Endothelial cell of umbilical vein (primary cell): ENCODE results near the gene DONSON. TPM values are rescaled to one million over a fixed set of nuclear protein-coding genes. Genes with fewer than 3 reads are reported as not detected.

Source experiments
- BruUV-seq: library from RNA; stranded (reverse); fragments of 400-500 nt; replicated peaks from 2 replicates; lab custom pipeline; 2021; lab: Mats Ljungman, UMichigan
- CTCF ChIA-PET: fragments of 300-600, 350-600 bp; sonication (Branson Sonifier 250); formaldehyde crosslinking; loops from one replicate; lab custom pipeline; 2021; ENCODE audit warnings: antibody characterized with exemption, inconsistent platforms; lab: Charles Lee
- POLR2A ChIA-PET: fragments of 300-600, 350-600 bp; sonication (Branson Sonifier 250); formaldehyde crosslinking; loops from one replicate; lab custom pipeline; 2021; ENCODE audit warnings: antibody characterized with exemption, inconsistent platforms; lab: Charles Lee
- DNase-seq: peaks from one replicate; pipeline ENCODE4 v3.0.0-alpha.2; 2011; ENCODE audit warnings: low read depth, low spot score
- FAIRE-seq: peaks from 2 replicates; lab custom pipeline; 2011; peaks lifted over from hg19 to GRCh38; lab: Jason Lieb, UNC
- H2AFZ ChIP-seq: 2 replicates; pipeline ENCODE4 v1.6.0; 2012; ENCODE audit warnings: low read depth, low read length, control low read depth, inconsistent platforms
- H3K27ac ChIP-seq: 2 replicates; pipeline ENCODE4 v1.5.1; 2011; ENCODE audit warnings: low read depth, mild to moderate bottlenecking, control low read depth, low read length, moderate library complexity; ENCODE audit not compliant: insufficient read depth
- H3K27me3 ChIP-seq, 2 experiments: 2 replicates each; pipeline versions ENCODE4 v1.6.0 to v1.6.1; 2011; ENCODE audit warnings: low read length in 2 of 2, mixed read lengths in 1 of 2; ENCODE audit not compliant: control insufficient read depth in 2 of 2, insufficient read depth in 2 of 2
- H3K36me3 ChIP-seq, 2 experiments: 2 replicates in 1 of 2; 3 replicates in 1 of 2; pipeline ENCODE4 v1.5.1; 2011; ENCODE audit warnings: low read length in 2 of 2, mild to moderate bottlenecking in 1 of 2, moderate library complexity in 1 of 2; ENCODE audit not compliant: control insufficient read depth in 2 of 2, insufficient read depth in 2 of 2; ENCODE audit errors: extremely low read depth in 1 of 2
- H3K4me1 ChIP-seq: 3 replicates; pipeline ENCODE4 v1.5.1; 2011; ENCODE audit warnings: mild to moderate bottlenecking, low read length; ENCODE audit not compliant: control insufficient read depth, insufficient read depth; ENCODE audit errors: extremely low read depth
- H3K4me2 ChIP-seq: 2 replicates; pipeline ENCODE4 v1.6.1; 2011; ENCODE audit warnings: low read length, control low read depth, mixed read lengths; ENCODE audit not compliant: insufficient read depth
- H3K4me3 ChIP-seq, 3 experiments: fragments of 200-600 bp in 1 of 3; sonication (generic), shearing (Covaris generic) in 1 of 3; replicated peaks in 1 of 3; 2 replicates each; pipeline ENCODE4 v1.5.1; 2011 to 2016; ENCODE audit warnings: control low read depth in 3 of 3, low read length in 3 of 3, mild to moderate bottlenecking in 2 of 3, inconsistent platforms in 1 of 3, low read depth in 1 of 3, moderate library complexity in 1 of 3; ENCODE audit not compliant: insufficient read depth in 1 of 3
- H3K79me2 ChIP-seq: 2 replicates; pipeline ENCODE4 v1.6.0; 2012; ENCODE audit warnings: low read length, inconsistent platforms; ENCODE audit not compliant: control insufficient read depth, insufficient read depth
- H3K9ac ChIP-seq: replicated peaks from 2 replicates; pipeline ENCODE3; 2011; ENCODE audit warnings: low read length, control low read depth; ENCODE audit not compliant: insufficient read depth; ENCODE audit errors: extremely low read depth
- H3K9me1 ChIP-seq: replicated peaks from 3 replicates; pipeline ENCODE4 v1.6.0; 2011; ENCODE audit warnings: mild to moderate bottlenecking, low read length; ENCODE audit not compliant: control insufficient read depth, insufficient read depth; ENCODE audit errors: extremely low read depth
- H3K9me3 ChIP-seq: replicated peaks from 2 replicates; pipeline ENCODE4 v1.5.1; 2012; ENCODE audit warnings: low read length, inconsistent platforms; ENCODE audit not compliant: control insufficient read depth, insufficient read depth
- H4K20me1 ChIP-seq: replicated peaks from 2 replicates; pipeline ENCODE3; 2011; ENCODE audit warnings: mild to moderate bottlenecking, low read length; ENCODE audit not compliant: control insufficient read depth, insufficient read depth; ENCODE audit errors: extremely low read depth
- EZH2 ChIP-seq: IDR thresholded peaks from 2 replicates; pipeline ENCODE4 v1.6.1; 2012; ENCODE audit warnings: borderline replicate concordance, low read depth, mild to moderate bottlenecking, moderate library complexity, low read length, inconsistent platforms; ENCODE audit not compliant: severe bottlenecking
- FOS ChIP-seq: IDR thresholded peaks from 2 replicates; pipeline ENCODE4 v1.6.1; 2011; ENCODE audit warnings: mild to moderate bottlenecking, low read length, moderate library complexity, borderline replicate concordance; ENCODE audit not compliant: insufficient read depth
- GATA2 ChIP-seq: IDR thresholded peaks from 2 replicates; pipeline ENCODE4 v1.7.0; 2011; ENCODE audit warnings: low read depth, mild to moderate bottlenecking, moderate library complexity, mixed read lengths, low read length; ENCODE audit not compliant: insufficient read length, insufficient read depth
- JUN ChIP-seq: IDR thresholded peaks from 2 replicates; pipeline ENCODE4 v1.6.1; 2011; ENCODE audit warnings: borderline replicate concordance, low read depth; ENCODE audit not compliant: insufficient read length, insufficient read depth
- MYC ChIP-seq: IDR thresholded peaks from one replicate; pipeline ENCODE4 v1.6.1; 2011; ENCODE audit warnings: mild to moderate bottlenecking, low read depth, low read length
- POLR2A ChIP-seq: IDR thresholded peaks from 2 replicates; pipeline ENCODE4 v1.6.1; 2012; ENCODE audit warnings: low read depth, mild to moderate bottlenecking, control low read depth, low read length
- POLR2AphosphoS5 ChIP-seq: IDR thresholded peaks from 2 replicates; pipeline ENCODE4 v1.6.1; 2012; ENCODE audit warnings: low read depth, mild to moderate bottlenecking, control low read depth, low read length, moderate library complexity; ENCODE audit not compliant: insufficient read depth
- dilution Hi-C: fragments of 300-500 bp; cut with MboI; formaldehyde crosslinking; loops from one replicate; pipeline ENCODE4 v1.15.0; 2019; ENCODE audit warnings: low sequenced_read_pairs; ENCODE audit not compliant: extremely low pct_ligation_motif_present
- intact Hi-C: fragments of 100-400 bp; cut with micrococcal nuclease; formaldehyde crosslinking; loops from one replicate; pipeline ENCODE4 v1.10.0; 2022
- polyA plus RNA-seq, 4 experiments: library from polyadenylated mRNA; depleted of rRNA in 3 of 4; stranded (reverse) in 3 of 4; unstranded in 1 of 4; fragments of >200 nt; gene quantifications; 2 replicates each; pipeline versions ENCODE4 v1.2.1 to v1.2.3, GENCODE V29; 2011 to 2012; ENCODE audit warnings: missing spikeins in 1 of 4
- total RNA-seq: library from RNA; stranded (reverse); gene quantifications from 2 replicates; pipeline ENCODE4 v1.2.3, GENCODE V29; 2021
- TF ChIP-seq, protein P1 (sequence below): IDR thresholded peaks from 2 replicates; pipeline ENCODE4 v1.6.1; 2011; ENCODE audit not compliant: insufficient read depth, insufficient read length
- TF ChIP-seq, protein P2 (sequence below), 2 donors: IDR thresholded peaks; 1 replicate in 1 of 2; 2 replicates in 1 of 2; pipeline ENCODE4 v1.5.1; 2011; ENCODE audit warnings: low read length in 2 of 2, mild to moderate bottlenecking in 2 of 2, moderate library complexity in 2 of 2, control low read depth in 1 of 2, inconsistent platforms in 1 of 2, low read depth in 1 of 2; ENCODE audit not compliant: insufficient read depth in 1 of 2; ENCODE audit errors: extremely low read depth in 1 of 2

Gene DONSON
- total and polyA plus RNA-seq, 2 donors (not counting 3 experiments of a cell fraction or from before 2014, with no cell fraction given): 14.3 to 29.4 TPM

DNA sequence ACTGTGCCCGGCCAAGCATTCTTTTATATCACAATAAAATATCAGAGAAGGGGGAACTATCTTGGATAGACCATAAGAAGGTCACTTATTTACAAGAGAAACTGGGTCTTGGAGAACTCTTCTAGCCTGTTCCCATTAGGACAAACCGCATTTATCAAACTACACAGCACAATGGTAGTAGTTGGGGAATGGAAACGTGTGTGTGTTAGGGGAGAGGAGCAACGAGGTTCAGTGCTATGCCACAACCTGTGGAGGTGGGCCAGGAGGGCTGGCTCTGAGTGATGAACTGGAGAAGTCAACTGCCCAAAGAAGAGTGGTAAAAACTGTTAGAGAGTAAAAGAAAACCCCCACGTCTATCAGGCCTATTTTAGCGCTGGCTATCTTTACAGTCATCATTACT is 1.6 kb downstream of the DONSON start:
- dilution Hi-C loops (no loop called here), intact Hi-C loops (loop anchor here (5.0 kb wide), 1 partner anchor 310 kb away; no protein-coding TSS in a partner anchor)
- peak overlapping the region in 1 of 3 experiments; percentile 84 for H3K4me3 ChIP-seq
- ChIA-PET POLR2A (no interaction called here), CTCF (interaction anchor here (1.4 kb wide), 1 partner anchor 19 kb away, joined by 5 read pairs; no protein-coding TSS in a partner anchor)
- H3K79me2 ChIP-seq: peaks cover 27% of the 10 kb centered on the region
- H3K9ac ChIP-seq: no peak overlapping the region
- peaks cover 18% of the 10 kb centered on the region for H3K4me1 ChIP-seq
- H3K27me3 ChIP-seq: no peaks in the 10 kb centered on the region
- DNase-seq (no peak), FAIRE-seq (no peak)
- no TSS peak for BruUV-seq
- no peaks in the 10 kb centered on the region for H4K20me1 ChIP-seq
- H3K9me1 ChIP-seq: no peaks in the 10 kb centered on the region
- H3K27ac ChIP-seq: no peak overlapping the region
- peaks cover 0 to 6% of the 10 kb centered on the region in 2 experiments for H3K36me3 ChIP-seq
- TF ChIP-seq FOS (no peak), POLR2A (no peak), JUN (no peak), POLR2AphosphoS5 (no peak), MYC (no peak), GATA2 (no peak), EZH2 (no peak)
- TF ChIP-seq, protein P1, sequence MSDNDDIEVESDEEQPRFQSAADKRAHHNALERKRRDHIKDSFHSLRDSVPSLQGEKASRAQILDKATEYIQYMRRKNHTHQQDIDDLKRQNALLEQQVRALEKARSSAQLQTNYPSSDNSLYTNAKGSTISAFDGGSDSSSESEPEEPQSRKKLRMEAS: no peak
- TF ChIP-seq, protein P2, sequence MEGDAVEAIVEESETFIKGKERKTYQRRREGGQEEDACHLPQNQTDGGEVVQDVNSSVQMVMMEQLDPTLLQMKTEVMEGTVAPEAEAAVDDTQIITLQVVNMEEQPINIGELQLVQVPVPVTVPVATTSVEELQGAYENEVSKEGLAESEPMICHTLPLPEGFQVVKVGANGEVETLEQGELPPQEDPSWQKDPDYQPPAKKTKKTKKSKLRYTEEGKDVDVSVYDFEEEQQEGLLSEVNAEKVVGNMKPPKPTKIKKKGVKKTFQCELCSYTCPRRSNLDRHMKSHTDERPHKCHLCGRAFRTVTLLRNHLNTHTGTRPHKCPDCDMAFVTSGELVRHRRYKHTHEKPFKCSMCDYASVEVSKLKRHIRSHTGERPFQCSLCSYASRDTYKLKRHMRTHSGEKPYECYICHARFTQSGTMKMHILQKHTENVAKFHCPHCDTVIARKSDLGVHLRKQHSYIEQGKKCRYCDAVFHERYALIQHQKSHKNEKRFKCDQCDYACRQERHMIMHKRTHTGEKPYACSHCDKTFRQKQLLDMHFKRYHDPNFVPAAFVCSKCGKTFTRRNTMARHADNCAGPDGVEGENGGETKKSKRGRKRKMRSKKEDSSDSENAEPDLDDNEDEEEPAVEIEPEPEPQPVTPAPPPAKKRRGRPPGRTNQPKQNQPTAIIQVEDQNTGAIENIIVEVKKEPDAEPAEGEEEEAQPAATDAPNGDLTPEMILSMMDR (IDR thresholded peaks at IDR 0.05; ENCODE audit: extremely low read depth in 1 of 2, insufficient read depth in 1 of 2, low read depth in 1 of 2, low read length in 2 of 2): no peak
- H2AFZ ChIP-seq: no peak overlapping the region
- H3K9me3 ChIP-seq: no peaks in the 10 kb centered on the region
- H3K4me2 ChIP-seq: peak overlapping the region; percentile 85
